ENCODE measurements around the gene RHOT2. TPM values are rescaled to one million over a fixed set of nuclear protein-coding genes. Genes with fewer than 3 reads are reported as not detected.

RHOT2 gene
- total RNA-seq, 1 donor from 2014 or later: 37.2 TPM

- no peak for DNase-seq (ENCODE audit: low read depth, low spot score)
These were observed 27.6 kb downstream of the RHOT2 start for GRCh38 chr16:695355-696089.

GRCh38 chr16:698911-699671 is 31.2 kb downstream of the RHOT2 start:
- no peak for DNase-seq (ENCODE audit: low read depth, low spot score)

- no peak for DNase-seq (ENCODE audit: low read depth, low spot score)
These were observed 33.0 kb downstream of the RHOT2 start for GRCh38 chr16:700684-701584.

GRCh38 chr16:702341-702740 is 34.4 kb downstream of the RHOT2 start:
- DNase-seq (ENCODE audit: low read depth, low spot score): no peak

- no peak for DNase-seq (ENCODE audit: low read depth, low spot score)
These were observed 35.5 kb downstream of the RHOT2 start for GRCh38 chr16:703406-703805.

- no peak for DNase-seq (ENCODE audit: low read depth, low spot score)
These were observed 36.1 kb downstream of the RHOT2 start for GRCh38 chr16:704047-704446.

GRCh38 chr16:704552-705380 is 36.8 kb downstream of the RHOT2 start:
- DNase-seq (ENCODE audit: low read depth, low spot score): no peak

GRCh38 chr16:705431-706188 is 37.7 kb downstream of the RHOT2 start, which contains the start of gene FBXL16:
FBXL16 (minus strand) TSS chr16:705801; CDS start chr16:697405, 8,396 bp downstream.
- no peak for DNase-seq (ENCODE audit: low read depth, low spot score)

GRCh38 chr16:706189-707061 is 38.5 kb downstream of the RHOT2 start:
- no peak for DNase-seq (ENCODE audit: low read depth, low spot score)

GRCh38 chr16:707062-707538 is 39.2 kb downstream of the RHOT2 start:
- DNase-seq (ENCODE audit: low read depth, low spot score): no peak

- DNase-seq (ENCODE audit: low read depth, low spot score): no peak
These were observed 40.1 kb downstream of the RHOT2 start for GRCh38 chr16:708019-708418.

- DNase-seq (ENCODE audit: low read depth, low spot score): no peak
These were observed 41.0 kb downstream of the RHOT2 start for GRCh38 chr16:708959-709358.

- no peak for DNase-seq (ENCODE audit: low read depth, low spot score)
These were observed 41.9 kb downstream of the RHOT2 start for GRCh38 chr16:709566-710499.

GRCh38 chr16:710500-711075 is 42.7 kb downstream of the RHOT2 start:
- DNase-seq (ENCODE audit: low read depth, low spot score): no peak

- DNase-seq (ENCODE audit: low read depth, low spot score): no peak
These were observed 43.2 kb downstream of the RHOT2 start for GRCh38 chr16:711084-711483.

GRCh38 chr16:711548-712320 is 43.8 kb downstream of the RHOT2 start:
- no peak for DNase-seq (ENCODE audit: low read depth, low spot score)

Data from pulmonary artery endothelial cell (primary cell).